H9 (cell line): ENCODE measurements around the gene PRKAR2B. TPM values are rescaled to one million over a fixed set of nuclear protein-coding genes. Genes with fewer than 3 reads are reported as not detected.

Experiments
- DNase-seq: peaks from one replicate; pipeline ENCODE4 v3.0.0-alpha.2; 2017
- H2AFZ ChIP-seq: one replicate; pipeline ENCODE4 v1.6.1; 2013; ENCODE audit warnings: mild to moderate bottlenecking, low read length, control low read depth, moderate library complexity
- H2AK5ac ChIP-seq: 2 replicates; pipeline ENCODE4 v1.6.1; 2013; ENCODE audit warnings: low read length, control low read depth, mixed read lengths; ENCODE audit not compliant: insufficient read length
- H2BK120ac ChIP-seq: one replicate; pipeline ENCODE4 v1.6.1; 2013; ENCODE audit warnings: low read depth, mild to moderate bottlenecking, low read length, control low read depth, inconsistent platforms; ENCODE audit not compliant: poor library complexity, severe bottlenecking
- H2BK12ac ChIP-seq: 2 replicates; pipeline ENCODE4 v1.6.1; 2013; ENCODE audit warnings: low read length, control low read depth, mixed read lengths, low read depth; ENCODE audit not compliant: insufficient read length
- H2BK15ac ChIP-seq: 2 replicates; pipeline ENCODE4 v1.6.1; 2013; ENCODE audit warnings: low read depth, low read length, control low read depth
- H2BK20ac ChIP-seq: one replicate; pipeline ENCODE4 v1.6.1; 2013; ENCODE audit warnings: low read depth, mild to moderate bottlenecking, low read length, control low read depth, inconsistent platforms; ENCODE audit not compliant: poor library complexity, severe bottlenecking
- H2BK5ac ChIP-seq: 2 replicates; pipeline ENCODE4 v1.6.1; 2013; ENCODE audit warnings: low read length, control low read depth, mixed read lengths; ENCODE audit not compliant: insufficient read length
- H3K14ac ChIP-seq: 2 replicates; pipeline ENCODE4 v1.6.1; 2013; ENCODE audit warnings: low read length, control low read depth; ENCODE audit not compliant: insufficient read depth
- H3K18ac ChIP-seq: 2 replicates; pipeline ENCODE4 v1.6.1; 2013; ENCODE audit warnings: low read depth, mild to moderate bottlenecking, mixed read lengths, low read length, control low read depth; ENCODE audit not compliant: insufficient read length
- H3K23ac ChIP-seq: 2 replicates; pipeline ENCODE4 v1.6.1; 2013; ENCODE audit warnings: low read length, control low read depth, mixed read lengths, low read depth; ENCODE audit not compliant: insufficient read length
- H3K23me2 ChIP-seq: 2 replicates; pipeline ENCODE4 v1.6.1; 2013; ENCODE audit warnings: low read depth, mild to moderate bottlenecking, mixed read lengths, low read length, control low read depth; ENCODE audit not compliant: insufficient read length, poor library complexity, severe bottlenecking
- H3K27ac ChIP-seq: 2 replicates; pipeline ENCODE4 v1.5.1; 2013; ENCODE audit warnings: low read length, control low read depth, mixed read lengths, low read depth; ENCODE audit not compliant: insufficient read length
- H3K27me3 ChIP-seq: 2 replicates; pipeline ENCODE4 v1.6.1; 2013; ENCODE audit warnings: low read length, control low read depth, inconsistent platforms; ENCODE audit not compliant: insufficient read depth
- H3K4ac ChIP-seq: 2 replicates; pipeline ENCODE4 v1.6.1; 2013; ENCODE audit warnings: low read depth, mild to moderate bottlenecking, control low read depth, inconsistent platforms, low read length, moderate library complexity
- H3K4me1 ChIP-seq: 2 replicates; pipeline ENCODE4 v1.6.1; 2013; ENCODE audit warnings: low read length, control low read depth, inconsistent platforms; ENCODE audit not compliant: insufficient read depth
- H3K4me2 ChIP-seq: 2 replicates; pipeline ENCODE4 v1.6.1; 2013; ENCODE audit warnings: low read length, control low read depth, mixed read lengths; ENCODE audit not compliant: insufficient read length, insufficient read depth
- H3K56ac ChIP-seq: 2 replicates; pipeline ENCODE4 v1.6.1; 2013; ENCODE audit warnings: low read depth, mild to moderate bottlenecking, mixed read lengths, low read length, control low read depth; ENCODE audit not compliant: insufficient read length
- H3K79me1 ChIP-seq: 2 replicates; pipeline ENCODE4 v1.6.1; 2013; ENCODE audit warnings: low read depth, mild to moderate bottlenecking, moderate library complexity, low read length, control low read depth, inconsistent platforms; ENCODE audit not compliant: insufficient read depth, poor library complexity, severe bottlenecking
- H3K79me2 ChIP-seq: 2 replicates; pipeline ENCODE4 v1.6.1; 2013; ENCODE audit warnings: low read length, control low read depth, inconsistent platforms; ENCODE audit not compliant: insufficient read depth
- H3K9ac ChIP-seq: 2 replicates; pipeline ENCODE4 v1.6.1; 2013; ENCODE audit warnings: low read length, control low read depth, mixed read lengths; ENCODE audit not compliant: insufficient read length; ENCODE audit errors: extremely low read depth
- H3K9me3 ChIP-seq: one replicate; pipeline ENCODE4 v1.6.1; 2013; ENCODE audit warnings: low read depth, low read length, inconsistent platforms; ENCODE audit not compliant: control insufficient read depth
- H3T11ph ChIP-seq: one replicate; pipeline ENCODE4 v1.6.1; 2013; ENCODE audit warnings: mild to moderate bottlenecking, low read length, control low read depth, inconsistent platforms
- H4K20me1 ChIP-seq: one replicate; pipeline ENCODE4 v1.6.1; 2013; ENCODE audit not compliant: control insufficient read depth, insufficient read length, insufficient read depth
- H4K5ac ChIP-seq: 2 replicates; pipeline ENCODE4 v1.6.1; 2013; ENCODE audit warnings: low read depth, mild to moderate bottlenecking, mixed read lengths, low read length, control low read depth; ENCODE audit not compliant: insufficient read length
- H4K8ac ChIP-seq: replicated peaks from 2 replicates; pipeline ENCODE4 v1.6.1; 2013; ENCODE audit warnings: low read length, control low read depth, mixed read lengths, low read depth; ENCODE audit not compliant: insufficient read length
- H4K91ac ChIP-seq: 2 replicates; pipeline ENCODE4 v1.6.1; 2013; ENCODE audit warnings: low read depth, mild to moderate bottlenecking, moderate library complexity, mixed read lengths, low read length, control low read depth; ENCODE audit not compliant: insufficient read length
- H3K27ac Mint-ChIP-seq, 3 experiments: 2 replicates in 2 of 3; 3 replicates in 1 of 3; pipeline ENCODE4 v1.8.0; 2020 to 2021; ENCODE audit warnings: mixed read lengths in 3 of 3, mild to moderate bottlenecking in 1 of 3, moderate library complexity in 1 of 3
- H3K27me3 Mint-ChIP-seq: 2 replicates; pipeline ENCODE4 v1.8.0; 2021; ENCODE audit warnings: low read depth, mild to moderate bottlenecking, moderate library complexity, mixed read lengths
- H3K36me3 Mint-ChIP-seq, 3 experiments: 2 replicates in 2 of 3; 3 replicates in 1 of 3; pipeline ENCODE4 v1.8.0; 2020 to 2021; ENCODE audit warnings: low read depth in 3 of 3, mixed read lengths in 3 of 3; ENCODE audit not compliant: insufficient read depth in 1 of 3
- H3K4me1 Mint-ChIP-seq, 2 experiments: 2 replicates each; pipeline ENCODE4 v1.8.0; 2020; ENCODE audit warnings: mixed read lengths in 2 of 2
- H3K4me3 Mint-ChIP-seq, 2 experiments: 2 replicates in 1 of 2; 3 replicates in 1 of 2; pipeline ENCODE4 v1.8.0; 2020 to 2021; ENCODE audit warnings: mild to moderate bottlenecking in 2 of 2, mixed read lengths in 2 of 2, moderate library complexity in 1 of 2
- H3K9me3 Mint-ChIP-seq, 2 experiments: 2 replicates in 1 of 2; 3 replicates in 1 of 2; pipeline ENCODE4 v1.8.0; 2020; ENCODE audit warnings: mild to moderate bottlenecking in 2 of 2, mixed read lengths in 2 of 2, moderate library complexity in 1 of 2
- WGBS: extraction: QIAGEN DNeasy Blood & Tissue Kit; methylation state at CpG from one replicate; pipeline ENCODE4 v1.1.7; 2013; ENCODE audit warnings: missing lambda C conversion rate, low lambda C conversion rate, mixed read lengths; ENCODE audit not compliant: insufficient read length; ENCODE audit errors: extremely low coverage; 5-methylcytosine and 5-hydroxymethylcytosine counted together
- total RNA-seq: library from RNA; stranded (reverse); gene quantifications from 2 replicates; pipeline ENCODE4 v1.2.1, GENCODE V29; 2021
- TF ChIP-seq, protein P1 (sequence below): fragments of 200-600 bp; sonication (generic); conservative IDR thresholded peaks from 3 replicates; pipeline ENCODE4 v1.8.0; 2021; ENCODE audit warnings: antibody characterized with exemption, mild to moderate bottlenecking

Gene PRKAR2B
- total RNA-seq, 1 experiment from 2014 or later = 16.6 TPM

DNA sequence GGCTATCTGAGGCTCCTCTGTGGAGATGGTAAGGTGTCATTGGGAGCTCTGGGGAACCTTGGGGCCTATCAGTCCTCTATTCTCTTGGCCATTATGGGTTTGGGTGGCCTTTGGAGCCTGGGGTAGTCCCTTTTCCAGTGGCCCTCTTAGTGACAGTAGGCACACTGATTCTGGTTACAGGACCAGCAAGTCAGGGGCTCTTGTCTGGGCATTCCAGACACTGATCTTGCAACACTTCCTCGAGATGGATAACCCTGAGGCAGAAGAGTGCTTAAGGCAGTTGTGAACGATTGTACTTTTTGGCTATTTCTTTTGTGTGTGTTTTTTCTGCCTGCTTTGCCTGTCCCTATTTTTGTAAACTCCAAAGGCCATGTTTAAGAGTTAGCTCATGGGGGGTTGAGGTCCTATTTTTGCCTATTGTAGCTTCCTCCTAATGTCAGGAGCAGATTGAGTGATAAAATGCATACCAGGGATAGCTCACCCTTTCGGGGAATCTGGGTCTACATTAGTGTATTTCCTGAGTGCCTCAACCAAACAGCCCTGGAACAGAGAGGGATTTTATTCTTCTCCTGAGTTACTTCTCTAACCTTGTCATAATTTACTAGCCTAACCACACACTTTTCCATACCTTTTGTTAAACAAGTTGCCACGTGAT is 61.2 kb downstream of the PRKAR2B start:
- Histone ChIP-seq H2BK120ac (no peak overlapping the region), H3K27ac (no peak overlapping the region), H3K27me3 (no peaks in the 10 kb centered on the region), H4K5ac (no peak overlapping the region), H2AK5ac (no peak overlapping the region), H3K23ac (no peak overlapping the region), H3K4me2 (no peak overlapping the region), H2AFZ (no peak overlapping the region), H3T11ph (no peak overlapping the region), H3K79me1 (no peaks in the 10 kb centered on the region), H4K8ac (no peak overlapping the region), H3K4ac (no peak overlapping the region), H3K18ac (no peak overlapping the region), H3K9me3 (no peaks in the 10 kb centered on the region), H3K14ac (no peak overlapping the region), H4K91ac (no peak overlapping the region), H2BK20ac (no peak overlapping the region), H3K9ac (no peak overlapping the region), H3K56ac (no peak overlapping the region), H3K23me2 (no peaks in the 10 kb centered on the region), H2BK12ac (no peak overlapping the region), H3K79me2 (no peaks in the 10 kb centered on the region), H3K4me1 (no peaks in the 10 kb centered on the region), H2BK15ac (no peak overlapping the region), H2BK5ac (no peak overlapping the region), H4K20me1 (no peaks in the 10 kb centered on the region)
- Mint-ChIP-seq H3K36me3 (peaks cover 2 to 10% (median 2%) of the 10 kb centered on the region in 3 experiments; a peak in 5 of 7 replicates), H3K27ac (peak overlapping the region in 2 of 3 experiments; percentile 42 to 49; a peak in 2 of 7 replicates), H3K4me3 (no peak overlapping the region), H3K27me3 (no peaks in the 10 kb centered on the region), H3K4me1 (peaks cover 0 to 2% of the 10 kb centered on the region in 2 experiments; a peak in 2 of 4 replicates), H3K9me3 (peaks cover 2 to 5% of the 10 kb centered on the region in 2 experiments; a peak in 4 of 5 replicates)
- TF ChIP-seq, protein P1, sequence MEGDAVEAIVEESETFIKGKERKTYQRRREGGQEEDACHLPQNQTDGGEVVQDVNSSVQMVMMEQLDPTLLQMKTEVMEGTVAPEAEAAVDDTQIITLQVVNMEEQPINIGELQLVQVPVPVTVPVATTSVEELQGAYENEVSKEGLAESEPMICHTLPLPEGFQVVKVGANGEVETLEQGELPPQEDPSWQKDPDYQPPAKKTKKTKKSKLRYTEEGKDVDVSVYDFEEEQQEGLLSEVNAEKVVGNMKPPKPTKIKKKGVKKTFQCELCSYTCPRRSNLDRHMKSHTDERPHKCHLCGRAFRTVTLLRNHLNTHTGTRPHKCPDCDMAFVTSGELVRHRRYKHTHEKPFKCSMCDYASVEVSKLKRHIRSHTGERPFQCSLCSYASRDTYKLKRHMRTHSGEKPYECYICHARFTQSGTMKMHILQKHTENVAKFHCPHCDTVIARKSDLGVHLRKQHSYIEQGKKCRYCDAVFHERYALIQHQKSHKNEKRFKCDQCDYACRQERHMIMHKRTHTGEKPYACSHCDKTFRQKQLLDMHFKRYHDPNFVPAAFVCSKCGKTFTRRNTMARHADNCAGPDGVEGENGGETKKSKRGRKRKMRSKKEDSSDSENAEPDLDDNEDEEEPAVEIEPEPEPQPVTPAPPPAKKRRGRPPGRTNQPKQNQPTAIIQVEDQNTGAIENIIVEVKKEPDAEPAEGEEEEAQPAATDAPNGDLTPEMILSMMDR = no peak
- no CpG with 5 or more reads among the region's 4 CpGs for WGBS
- DNase-seq = no peak
